ENCODE results near the gene MAPKAPK2.

MAPKAPK2 gene

GRCh38 chr1:206713070-206713469 is 28.4 kb downstream of the MAPKAPK2 start:
- Mint-ChIP-seq H3K27me3 (no peaks in the 10 kb centered on the region), H3K4me3 (peak overlapping the region; percentile 8), H3K9me3 (ENCODE audit: low read depth) (no peaks in the 10 kb centered on the region)

GRCh38 chr1:206713910-206714312 is 29.2 kb downstream of the MAPKAPK2 start:
- H3K4me3 Mint-ChIP-seq, result peak overlapping the region; percentile 1
- H3K27ac Mint-ChIP-seq, result no peak overlapping the region
- H3K9me3 Mint-ChIP-seq (ENCODE audit: low read depth), result no peaks in the 10 kb centered on the region
- no peaks in the 10 kb centered on the region for H3K36me3 Mint-ChIP-seq
- H3K27me3 Mint-ChIP-seq, result no peaks in the 10 kb centered on the region
- peaks cover 79% of the 10 kb centered on the region for H3K4me1 Mint-ChIP-seq (ENCODE audit: low read depth)

More at GRCh38 chr1:206713070-206713469, 28.4 kb downstream of the MAPKAPK2 start:
- Mint-ChIP-seq H3K4me1 (ENCODE audit: low read depth) (peaks cover 83% of the 10 kb centered on the region), H3K36me3 (no peaks in the 10 kb centered on the region), H3K27ac (peak overlapping the region; percentile 1)

GRCh38 chr1:206714331-206715058 is 29.8 kb downstream of the MAPKAPK2 start:
- H3K36me3 Mint-ChIP-seq, result no peaks in the 10 kb centered on the region
- no peaks in the 10 kb centered on the region for H3K9me3 Mint-ChIP-seq (ENCODE audit: low read depth)
- H3K4me3 Mint-ChIP-seq, result no peak overlapping the region
- H3K27me3 Mint-ChIP-seq, result no peaks in the 10 kb centered on the region
- H3K4me1 Mint-ChIP-seq (ENCODE audit: low read depth), result peaks cover 74% of the 10 kb centered on the region
- peak overlapping the region; percentile 25 for H3K27ac Mint-ChIP-seq

- H3K27me3 Mint-ChIP-seq, result no peaks in the 10 kb centered on the region
- H3K4me3 Mint-ChIP-seq, result peak overlapping the region; percentile 46
- H3K4me1 Mint-ChIP-seq (ENCODE audit: low read depth), result peaks cover 72% of the 10 kb centered on the region
- H3K36me3 Mint-ChIP-seq, result no peaks in the 10 kb centered on the region
- no peaks in the 10 kb centered on the region for H3K9me3 Mint-ChIP-seq (ENCODE audit: low read depth)
- H3K27ac Mint-ChIP-seq, result peak overlapping the region; percentile 25
Measured at GRCh38 chr1:206715120-206715519, 30.4 kb downstream of the MAPKAPK2 start.

- peak overlapping the region; percentile 46 for H3K27ac Mint-ChIP-seq
- no peaks in the 10 kb centered on the region for H3K9me3 Mint-ChIP-seq (ENCODE audit: low read depth)
- H3K36me3 Mint-ChIP-seq, result no peaks in the 10 kb centered on the region
- H3K4me3 Mint-ChIP-seq, result peak overlapping the region; percentile 46
- H3K27me3 Mint-ChIP-seq, result no peaks in the 10 kb centered on the region
- peaks cover 69% of the 10 kb centered on the region for H3K4me1 Mint-ChIP-seq (ENCODE audit: low read depth)
Measured at GRCh38 chr1:206715552-206716158, 30.9 kb downstream of the MAPKAPK2 start.

- Mint-ChIP-seq H3K27me3 (no peaks in the 10 kb centered on the region), H3K36me3 (no peaks in the 10 kb centered on the region), H3K4me1 (ENCODE audit: low read depth) (peaks cover 73% of the 10 kb centered on the region), H3K9me3 (ENCODE audit: low read depth) (no peaks in the 10 kb centered on the region), H3K27ac (peak overlapping the region; percentile 65), H3K4me3 (peak overlapping the region; percentile 23)
Measured at GRCh38 chr1:206716159-206716869, 31.6 kb downstream of the MAPKAPK2 start.

- Mint-ChIP-seq H3K4me1 (ENCODE audit: low read depth) (peaks cover 72% of the 10 kb centered on the region), H3K4me3 (peak overlapping the region; percentile 23), H3K9me3 (ENCODE audit: low read depth) (no peaks in the 10 kb centered on the region), H3K36me3 (no peaks in the 10 kb centered on the region), H3K27me3 (no peaks in the 10 kb centered on the region), H3K27ac (peak overlapping the region; percentile 41)
Measured at GRCh38 chr1:206716870-206717673, 32.4 kb downstream of the MAPKAPK2 start.

GRCh38 chr1:206717674-206717989 is 32.9 kb downstream of the MAPKAPK2 start:
- Mint-ChIP-seq H3K27me3 (no peaks in the 10 kb centered on the region), H3K4me3 (no peak overlapping the region), H3K27ac (peak overlapping the region; percentile 8), H3K4me1 (ENCODE audit: low read depth) (peaks cover 67% of the 10 kb centered on the region), H3K36me3 (no peaks in the 10 kb centered on the region), H3K9me3 (ENCODE audit: low read depth) (no peaks in the 10 kb centered on the region)

- Mint-ChIP-seq H3K27me3 (no peaks in the 10 kb centered on the region), H3K36me3 (no peaks in the 10 kb centered on the region), H3K4me1 (ENCODE audit: low read depth) (peaks cover 59% of the 10 kb centered on the region), H3K27ac (no peak overlapping the region), H3K4me3 (no peak overlapping the region), H3K9me3 (ENCODE audit: low read depth) (no peaks in the 10 kb centered on the region)
Measured at GRCh38 chr1:206719169-206719839, 34.6 kb downstream of the MAPKAPK2 start.

- no peaks in the 10 kb centered on the region for H3K27me3 Mint-ChIP-seq
- no peak overlapping the region for H3K27ac Mint-ChIP-seq
- H3K9me3 Mint-ChIP-seq (ENCODE audit: low read depth), result no peaks in the 10 kb centered on the region
- H3K36me3 Mint-ChIP-seq, result no peaks in the 10 kb centered on the region
- peaks cover 57% of the 10 kb centered on the region for H3K4me1 Mint-ChIP-seq (ENCODE audit: low read depth)
- H3K4me3 Mint-ChIP-seq, result no peak overlapping the region
Measured at GRCh38 chr1:206721454-206721853, 36.7 kb downstream of the MAPKAPK2 start.

- Mint-ChIP-seq H3K4me1 (ENCODE audit: low read depth) (peaks cover 49% of the 10 kb centered on the region), H3K36me3 (no peaks in the 10 kb centered on the region), H3K27ac (no peak overlapping the region), H3K9me3 (ENCODE audit: low read depth) (no peaks in the 10 kb centered on the region), H3K27me3 (no peaks in the 10 kb centered on the region), H3K4me3 (no peak overlapping the region)
Measured at GRCh38 chr1:206722751-206723461, 38.2 kb downstream of the MAPKAPK2 start.

- Mint-ChIP-seq H3K9me3 (ENCODE audit: low read depth) (no peaks in the 10 kb centered on the region), H3K27me3 (no peaks in the 10 kb centered on the region), H3K27ac (no peak overlapping the region), H3K36me3 (no peaks in the 10 kb centered on the region), H3K4me1 (ENCODE audit: low read depth) (peaks cover 50% of the 10 kb centered on the region), H3K4me3 (no peak overlapping the region)
Measured at GRCh38 chr1:206723462-206723804, 38.7 kb downstream of the MAPKAPK2 start.

- H3K4me3 Mint-ChIP-seq, result no peak overlapping the region
- no peak overlapping the region for H3K27ac Mint-ChIP-seq
- H3K36me3 Mint-ChIP-seq, result no peaks in the 10 kb centered on the region
- H3K4me1 Mint-ChIP-seq (ENCODE audit: low read depth), result peaks cover 46% of the 10 kb centered on the region
- no peaks in the 10 kb centered on the region for H3K27me3 Mint-ChIP-seq
- no peaks in the 10 kb centered on the region for H3K9me3 Mint-ChIP-seq (ENCODE audit: low read depth)
Measured at GRCh38 chr1:206723805-206724472, 39.2 kb downstream of the MAPKAPK2 start.

Data from activated naive CD8-positive, alpha-beta T cell (primary cell).